Stimulated activated CD4-positive, alpha-beta T cell treated with anti-CD3 and anti-CD28 coated beads, TNF-alpha, amount 100 ng/mL, for 48 hours (primary cell): ENCODE measurements around the gene VEGFC.

Experiments
- DNase-seq, 3 donors: peaks; one replicate each; pipeline ENCODE4 v3.0.0-alpha.2; 2020; ENCODE audit warnings: low read depth in 3 of 3

Gene VEGFC

DNA sequence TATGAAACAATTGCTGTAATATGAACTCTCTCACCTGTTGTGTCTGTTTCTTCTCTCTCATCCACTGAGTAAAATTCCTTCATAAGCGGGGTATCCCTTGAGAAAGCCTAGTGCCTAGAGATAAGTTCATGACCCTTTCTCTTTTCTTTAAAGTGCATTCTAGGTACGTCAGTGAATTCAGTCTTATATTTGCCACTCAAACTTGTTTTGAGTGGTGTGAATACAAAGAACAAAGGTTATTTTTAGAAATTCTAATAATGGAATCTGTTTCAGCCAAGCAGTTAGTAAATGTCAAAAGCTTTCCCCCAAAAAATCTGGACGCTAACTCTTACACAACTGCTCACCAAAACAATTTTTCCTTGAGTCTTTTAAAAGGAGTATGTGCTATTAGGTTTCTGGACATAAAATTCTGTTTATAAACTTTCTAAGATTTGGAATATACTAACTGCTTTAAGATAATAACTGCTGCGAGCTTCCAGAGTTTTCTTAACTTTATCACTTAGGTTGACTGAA, 112.0 kb downstream of the VEGFC start:
- no peak for DNase-seq

DNA sequence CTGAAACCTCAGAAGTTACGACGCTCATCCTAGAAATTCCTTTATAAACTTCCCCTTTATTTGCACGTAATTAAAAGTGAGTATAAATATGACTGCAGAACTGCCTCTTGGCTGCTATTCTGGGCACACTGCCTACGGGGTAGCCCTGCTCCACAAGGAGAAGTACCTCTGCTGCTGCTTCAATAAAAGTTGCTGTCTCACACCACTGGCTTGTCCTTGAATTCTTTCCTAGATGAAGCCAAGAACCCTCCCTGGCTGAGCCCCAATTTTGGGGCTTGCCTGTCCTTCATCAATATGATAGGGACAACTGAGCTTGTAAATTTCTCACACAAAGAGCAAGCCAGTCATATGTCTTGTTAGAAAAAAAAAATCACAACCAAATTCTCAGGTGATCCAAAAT, 115.8 kb downstream of the VEGFC start:
- no peak for DNase-seq

DNA sequence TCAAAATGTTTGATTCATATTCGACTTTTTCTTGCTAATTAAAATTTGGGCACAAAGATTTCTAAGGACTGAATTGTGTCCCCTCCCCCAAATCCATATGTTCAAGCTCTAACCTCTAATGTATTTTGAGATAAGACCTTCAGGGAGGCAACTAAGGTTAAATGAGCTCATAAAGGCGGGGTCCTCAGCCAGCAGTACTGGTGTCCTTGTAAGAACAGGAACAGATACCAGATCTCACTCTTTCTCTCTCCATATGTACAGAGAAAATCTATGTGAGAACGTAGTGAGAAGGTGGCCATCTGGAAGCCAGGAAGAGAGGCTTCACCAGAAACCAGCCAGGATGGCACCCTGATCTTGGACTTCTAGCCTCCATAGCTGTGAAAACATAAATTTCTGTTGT, 116.9 kb downstream of the VEGFC start:
- no peak for DNase-seq

DNA sequence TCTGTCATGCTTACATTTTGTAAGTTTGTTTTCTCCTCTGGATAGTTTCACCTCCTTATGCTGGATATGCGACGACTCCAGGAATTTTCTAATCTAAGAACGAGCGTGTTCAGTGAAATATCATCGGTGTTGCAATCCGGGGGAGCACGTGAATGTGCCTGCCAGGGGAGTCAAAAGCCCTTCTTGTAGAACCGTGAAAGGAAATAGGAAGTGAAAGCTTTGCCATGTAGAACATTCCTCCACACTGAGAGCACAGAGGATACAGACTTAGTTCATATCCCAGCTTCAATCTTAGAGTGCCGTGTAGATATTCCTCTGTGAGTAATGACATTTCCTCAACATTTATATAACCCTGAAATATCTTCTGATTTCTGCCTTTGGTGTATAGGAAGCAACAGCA, 121.2 kb downstream of the VEGFC start:
- DNase-seq: no peak

DNA sequence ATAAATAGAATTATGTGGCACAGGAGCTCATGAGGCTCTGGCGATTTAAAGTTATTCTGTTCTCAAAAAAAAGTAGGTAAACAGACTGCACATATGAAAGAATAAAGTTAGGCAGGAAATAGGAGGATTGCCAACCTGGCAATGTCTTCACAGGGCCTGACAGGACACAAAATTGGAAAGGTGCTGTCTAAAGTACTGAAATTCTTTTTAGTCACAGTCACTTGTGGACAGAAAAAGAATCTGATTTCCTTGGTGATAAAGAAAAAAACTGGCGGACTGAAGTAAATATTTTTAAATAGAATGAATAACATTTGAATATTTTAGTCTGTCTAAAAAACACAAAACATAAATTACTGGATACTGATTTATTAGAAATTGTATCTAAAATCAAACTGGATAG, 124.4 kb downstream of the VEGFC start:
- DNase-seq: no peak

DNA sequence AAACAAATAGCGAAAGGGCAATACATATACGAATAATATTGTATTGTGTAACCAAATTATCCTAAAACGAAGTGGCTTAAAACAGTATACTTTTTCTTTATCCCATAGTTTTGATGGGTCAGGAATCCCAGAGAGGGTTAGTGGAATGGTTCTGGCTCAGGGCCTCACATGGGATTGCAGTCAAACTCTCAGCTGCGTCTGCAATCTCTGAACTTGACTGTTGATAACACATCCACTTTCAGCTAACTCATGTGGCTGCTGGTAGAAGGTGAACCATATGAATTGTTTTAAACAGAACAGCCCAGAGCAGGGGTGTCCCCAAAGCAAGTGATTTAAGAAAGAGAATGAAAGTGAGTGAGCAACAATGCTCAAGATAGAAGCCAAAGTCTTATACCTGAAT, 127.8 kb downstream of the VEGFC start:
- no peak for DNase-seq

DNA sequence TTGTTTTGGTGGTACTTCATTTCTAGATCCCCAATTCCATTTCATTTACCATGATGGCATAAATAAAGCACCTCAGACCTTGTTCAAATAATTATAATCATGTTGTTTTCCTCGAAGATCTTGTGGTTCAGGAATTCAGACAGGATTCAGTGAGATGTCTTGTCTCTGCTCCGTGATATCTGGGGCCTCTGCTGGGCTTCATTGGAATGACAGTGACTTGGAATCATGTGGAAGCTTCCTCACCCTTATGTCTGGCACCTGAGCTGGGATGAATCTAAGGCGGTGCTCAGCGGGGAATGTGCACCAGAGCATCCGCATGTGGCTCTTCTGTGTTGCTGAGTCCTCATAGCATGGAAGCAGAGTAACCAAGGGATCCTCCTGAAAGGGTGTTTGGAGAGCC, 132.2 kb downstream of the VEGFC start:
- DNase-seq: no peak

DNA sequence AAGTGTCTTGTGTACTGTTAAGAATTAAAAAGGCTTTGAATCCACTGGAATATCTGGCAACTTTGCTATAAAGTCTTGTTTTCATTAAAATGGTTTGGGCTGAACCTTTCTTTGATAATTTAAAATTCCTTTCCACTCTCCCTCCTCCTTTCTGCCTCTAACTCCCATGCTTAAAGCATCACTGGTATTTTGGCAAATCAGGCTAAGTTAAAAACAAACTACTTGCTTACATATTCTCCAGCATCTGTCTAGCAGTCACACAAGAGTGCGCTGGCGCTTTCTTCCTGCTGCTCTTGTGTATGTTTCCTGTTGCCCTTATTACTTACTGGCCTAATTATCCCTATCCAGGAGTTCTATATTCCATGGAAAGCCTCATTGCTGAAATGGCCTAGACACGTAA, 136.6 kb downstream of the VEGFC start:
- DNase-seq: no peak

DNA sequence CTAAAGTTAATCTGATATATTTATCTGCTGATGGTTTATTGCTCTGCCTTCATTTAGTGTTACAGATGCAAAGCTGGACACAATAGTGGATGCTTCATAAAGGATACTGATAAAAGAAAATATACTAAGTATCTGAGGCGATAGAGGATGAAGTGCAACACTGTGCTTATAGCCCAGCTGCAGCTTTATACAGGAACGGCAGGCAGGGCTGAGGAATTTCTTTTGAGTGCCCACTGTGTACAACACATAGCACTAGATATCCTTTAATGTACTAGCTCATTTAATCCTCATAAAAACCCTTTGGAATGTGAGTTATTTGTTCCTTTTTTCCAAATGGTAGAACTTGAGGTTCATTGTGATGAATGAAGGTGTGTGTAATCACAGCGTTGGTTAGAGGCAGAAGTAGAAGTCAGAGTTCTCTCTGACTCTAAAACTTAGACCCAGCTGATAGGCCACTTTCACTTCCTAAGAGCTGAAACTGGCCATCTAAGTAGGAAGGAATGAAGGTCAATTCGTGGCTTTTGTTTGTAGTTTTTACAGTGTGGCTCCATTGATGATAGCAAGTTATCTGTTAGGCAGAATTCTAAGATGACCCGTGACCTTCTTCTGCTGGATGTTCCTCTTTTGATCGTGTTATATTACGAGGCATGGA, 138.0 kb downstream of the VEGFC start:
- DNase-seq: no peak

DNA sequence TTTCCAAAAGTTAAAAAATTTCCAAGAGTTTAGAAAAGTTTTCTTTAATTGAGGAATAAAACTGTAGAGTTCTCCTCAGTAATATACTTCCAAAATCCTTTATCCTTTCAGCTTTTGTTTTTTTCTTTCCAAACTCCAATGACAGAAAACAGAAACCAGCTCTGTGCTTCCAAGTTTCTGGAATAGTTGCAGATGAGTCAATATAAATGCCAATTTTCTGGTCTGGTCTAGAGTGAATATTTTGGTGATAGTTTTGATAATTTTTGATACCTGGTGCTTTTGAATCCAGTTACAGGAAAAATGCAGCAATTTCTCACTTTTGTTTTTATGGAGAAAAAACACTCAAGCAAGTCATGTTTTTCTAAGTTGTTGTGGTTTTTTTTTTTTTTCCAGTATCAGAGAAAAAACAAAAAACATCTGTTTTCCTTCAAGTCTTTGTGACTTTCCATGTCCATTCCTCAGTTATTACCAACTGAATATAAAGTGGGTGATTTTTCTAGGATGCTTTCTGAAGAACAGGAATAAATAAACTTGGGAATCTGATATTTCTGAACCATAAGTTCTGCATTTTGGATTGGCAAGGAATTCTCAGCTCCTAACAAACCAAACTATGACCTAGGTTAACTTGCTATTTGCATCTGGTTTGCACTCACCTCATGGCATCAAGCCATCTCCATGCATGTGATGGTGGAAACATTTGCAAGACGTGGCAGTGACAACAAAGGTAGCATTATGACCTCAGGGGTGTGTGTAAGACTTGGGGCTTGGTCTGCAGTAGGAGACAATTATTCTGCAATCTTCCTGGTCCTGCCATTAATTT, 139.1 kb downstream of the VEGFC start:
- no peak for DNase-seq

DNA sequence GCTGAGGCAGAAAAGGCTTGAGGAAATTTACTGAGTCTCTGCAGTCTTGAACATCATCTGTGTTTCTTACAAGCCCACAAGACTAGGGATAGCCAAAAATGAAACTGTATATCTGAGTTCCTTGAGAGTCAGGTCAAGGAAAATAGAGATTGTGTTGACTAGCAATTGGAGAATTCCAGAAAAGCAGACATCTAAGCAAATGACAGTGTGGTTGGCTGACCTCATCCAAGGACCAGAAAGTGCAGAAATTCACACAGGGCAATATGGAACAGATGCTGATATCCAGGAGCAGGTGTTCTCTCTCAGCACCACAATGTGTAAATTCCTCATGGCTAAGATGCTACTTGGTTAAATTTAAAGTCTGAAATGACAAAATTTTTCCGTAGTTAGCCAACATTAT, 146.4 kb downstream of the VEGFC start:
- no peak for DNase-seq

DNA sequence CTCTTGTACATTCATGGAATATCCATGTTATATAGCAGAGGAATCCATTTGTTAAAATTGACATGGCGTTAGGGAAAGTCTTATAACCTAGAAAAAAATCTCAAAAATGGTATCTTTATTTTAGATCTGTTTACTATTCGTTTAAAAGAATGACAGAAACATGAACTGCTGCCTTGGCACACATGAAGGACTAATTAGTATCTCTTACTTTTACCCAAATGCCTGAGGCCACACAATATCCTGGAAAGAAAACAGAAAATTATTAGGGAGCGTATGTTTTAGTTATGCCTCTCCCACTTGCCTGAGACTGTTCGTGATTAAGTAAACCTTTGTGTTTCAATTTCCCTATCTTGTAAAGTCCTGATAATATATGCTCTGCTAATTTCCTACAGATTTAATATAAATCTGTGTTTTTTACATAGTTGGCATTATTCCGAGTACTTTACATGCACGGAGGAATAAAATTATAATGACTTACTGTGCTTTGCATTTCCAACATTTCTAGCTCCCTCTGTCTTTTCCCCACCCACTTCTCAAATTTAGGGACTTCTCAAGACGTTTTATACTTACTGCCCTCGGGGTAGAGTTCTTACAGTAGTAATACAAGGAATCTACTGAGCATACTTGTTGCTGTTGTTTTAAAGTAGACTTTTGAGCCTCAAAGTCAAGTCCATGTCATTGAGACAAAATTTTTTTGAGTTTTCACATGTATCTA, 147.3 kb downstream of the VEGFC start:
- no peak for DNase-seq

DNA sequence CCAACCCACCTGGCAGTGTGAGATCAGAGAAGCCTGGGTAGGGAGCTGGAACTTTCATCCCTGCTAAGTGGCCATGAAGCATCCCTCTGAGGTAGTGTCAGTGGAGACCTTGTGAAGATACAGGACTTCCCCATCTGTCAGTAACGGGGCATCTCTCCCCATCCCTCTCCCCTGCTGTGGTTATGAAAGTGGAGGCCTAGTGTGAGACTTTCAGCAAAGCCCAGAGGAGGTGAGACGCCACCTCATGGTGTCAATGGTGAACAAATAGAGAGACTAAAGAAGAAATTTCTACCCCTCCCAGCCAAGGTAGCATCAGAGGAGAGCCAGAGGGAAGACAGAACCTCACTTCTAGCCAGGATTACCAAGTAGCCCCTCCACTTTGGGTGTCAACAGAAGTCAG, 150.2 kb downstream of the VEGFC start:
- no peak for DNase-seq

DNA sequence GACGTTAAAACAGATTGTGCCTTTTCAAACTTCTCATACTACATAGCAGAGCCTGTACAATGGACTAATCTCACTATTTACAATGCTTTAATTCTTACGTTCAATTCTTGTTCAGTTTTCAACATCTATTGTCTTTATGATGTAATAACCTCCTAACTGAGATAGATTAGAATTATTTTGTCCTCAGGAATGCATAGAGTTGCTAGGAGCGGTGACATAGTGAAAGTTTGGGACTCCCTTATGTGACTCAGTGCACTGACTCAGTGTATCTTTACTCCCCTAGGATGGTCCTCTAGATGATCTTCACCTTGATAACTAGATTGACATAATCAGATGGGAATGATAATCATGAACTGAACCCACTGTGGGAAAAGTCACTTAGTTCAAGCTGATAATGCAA, 151.5 kb downstream of the VEGFC start:
- DNase-seq: no peak

DNA sequence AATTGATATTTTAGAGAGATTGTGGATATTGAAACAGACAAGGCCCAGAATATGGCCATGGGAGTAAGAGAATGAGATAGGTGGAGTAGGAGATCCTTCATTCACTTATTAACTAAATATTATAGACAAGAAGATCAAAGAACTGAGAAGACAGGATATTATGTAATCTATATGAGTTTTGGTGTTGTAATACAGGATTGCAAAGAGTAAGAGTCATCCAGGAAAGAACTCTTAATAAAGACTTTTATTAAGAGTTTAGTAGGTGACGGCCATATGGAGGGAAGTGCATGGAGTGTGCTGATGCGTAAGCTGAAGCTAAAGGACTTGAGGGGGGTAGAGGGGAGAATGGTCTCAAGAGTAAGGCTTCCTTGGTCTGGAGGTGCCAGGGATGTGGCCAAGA, 153.7 kb downstream of the VEGFC start:
- no peak for DNase-seq

DNA sequence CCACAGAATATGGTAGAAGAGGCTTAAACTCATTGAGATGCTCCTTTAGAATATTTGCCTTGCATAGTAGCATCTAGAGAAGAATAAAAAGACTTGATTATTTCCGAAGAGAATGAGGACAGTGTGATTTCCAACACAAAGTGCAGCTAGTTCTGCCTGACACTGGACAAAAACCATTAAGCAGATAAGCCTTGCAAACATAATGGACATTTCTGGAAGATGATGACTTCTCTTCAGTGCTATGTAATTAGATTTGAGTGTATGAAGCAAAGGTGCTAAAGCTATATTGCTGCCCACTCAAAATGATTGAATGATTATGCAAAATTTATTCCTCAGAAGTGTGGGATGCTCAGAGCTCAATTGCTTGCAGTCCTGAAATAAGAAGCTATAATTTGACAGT, 156.4 kb downstream of the VEGFC start:
- no peak for DNase-seq

DNA sequence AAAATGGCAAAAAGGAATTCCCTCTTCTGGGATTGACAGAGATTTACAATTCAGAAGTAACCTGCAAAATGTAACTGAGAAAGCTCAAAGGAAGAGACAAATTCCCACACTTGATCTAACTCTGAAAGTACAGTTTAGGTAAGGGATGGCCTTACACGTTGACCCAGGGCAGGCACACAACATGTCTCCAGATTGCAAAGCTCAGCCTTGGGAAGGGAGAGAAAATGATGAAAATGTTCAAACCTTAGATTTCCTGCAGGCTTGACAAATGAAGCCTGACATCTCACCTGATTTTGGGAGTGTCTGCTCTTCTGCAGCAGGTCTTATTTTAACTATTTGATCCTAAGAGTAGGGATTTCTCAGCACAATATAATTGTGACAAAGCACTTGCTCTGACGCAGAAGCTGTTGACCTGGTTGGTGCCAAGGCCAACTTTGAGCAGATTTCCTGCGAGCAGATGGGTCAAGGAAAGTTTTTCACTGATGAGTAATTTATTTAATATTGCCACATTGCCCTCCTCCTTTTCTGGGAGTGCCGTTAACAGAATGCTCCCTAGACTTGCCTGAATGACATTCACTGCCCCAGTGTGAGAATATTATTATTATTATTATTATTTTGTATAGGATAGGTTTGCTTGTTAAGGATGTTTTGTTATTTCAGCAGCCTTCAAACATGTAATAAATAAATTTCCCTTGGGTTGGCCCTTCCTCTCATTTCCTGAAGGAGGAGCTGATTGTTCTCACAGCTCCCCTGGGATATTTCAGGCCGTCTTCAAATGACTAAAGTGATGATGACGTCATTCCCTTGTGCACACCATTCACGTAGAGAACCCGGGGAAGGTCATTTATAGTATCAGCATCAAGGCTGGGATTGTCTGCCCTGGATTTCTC, 157.1 kb downstream of the VEGFC start:
- no peak for DNase-seq
